Measurements from ENCODE around the gene THEMIS2.

Gene THEMIS2

DNA sequence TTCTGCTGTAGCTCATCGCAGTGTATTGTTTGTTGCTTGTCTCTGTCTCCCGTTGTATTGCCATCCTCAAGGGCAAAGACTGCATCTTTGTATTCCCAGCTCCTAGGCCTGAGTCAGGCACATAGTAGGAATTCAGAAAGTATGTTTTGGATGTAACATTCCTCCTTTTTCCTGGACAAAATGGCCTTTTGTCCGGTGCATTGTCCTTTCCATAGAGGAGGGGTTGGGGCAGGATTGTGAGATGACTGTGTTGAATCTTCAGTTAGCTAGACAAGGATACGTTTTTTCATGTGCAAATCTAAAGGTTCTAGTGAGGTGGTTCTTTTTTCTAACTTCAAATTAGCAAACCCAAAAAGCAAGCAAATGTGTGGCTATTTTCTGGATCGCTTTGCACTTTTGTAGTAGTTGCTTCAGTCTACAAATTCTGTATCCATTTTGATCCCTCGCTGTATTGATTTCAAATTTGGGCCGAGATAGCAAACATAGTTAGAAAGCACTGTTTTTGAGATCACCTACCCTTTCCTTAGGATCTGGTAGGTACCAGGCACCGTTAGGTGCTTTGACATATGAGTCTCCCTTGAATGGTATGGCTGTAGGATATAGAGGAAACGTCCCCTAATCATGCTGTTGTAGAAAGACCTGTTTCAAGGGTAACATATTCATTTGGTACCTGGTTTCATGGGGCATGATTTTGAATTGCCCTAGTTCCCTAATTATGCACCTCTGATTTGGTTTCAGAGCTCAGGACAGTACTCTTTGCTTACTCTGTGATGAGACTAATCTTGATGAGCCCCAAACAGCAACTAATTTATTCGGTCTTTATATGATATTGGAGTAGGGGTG is 40.6 kb upstream of the THEMIS2 start:
- Histone ChIP-seq H3K27ac (peak overlapping the region; percentile 89), H3K27me3 (replicated peaks) (no peaks in the 10 kb centered on the region), H3K4me3 (ENCODE audit: low read depth, low read length) (peak overlapping the region; percentile 90), H3K36me3 (replicated peaks) (peaks cover 23% of the 10 kb centered on the region)
- in situ Hi-C loops (cut with HindIII; ENCODE audit: low pct_ligation_motif_present, low sequenced_read_pairs), result no loop called here
- TF ChIP-seq, protein P1, sequence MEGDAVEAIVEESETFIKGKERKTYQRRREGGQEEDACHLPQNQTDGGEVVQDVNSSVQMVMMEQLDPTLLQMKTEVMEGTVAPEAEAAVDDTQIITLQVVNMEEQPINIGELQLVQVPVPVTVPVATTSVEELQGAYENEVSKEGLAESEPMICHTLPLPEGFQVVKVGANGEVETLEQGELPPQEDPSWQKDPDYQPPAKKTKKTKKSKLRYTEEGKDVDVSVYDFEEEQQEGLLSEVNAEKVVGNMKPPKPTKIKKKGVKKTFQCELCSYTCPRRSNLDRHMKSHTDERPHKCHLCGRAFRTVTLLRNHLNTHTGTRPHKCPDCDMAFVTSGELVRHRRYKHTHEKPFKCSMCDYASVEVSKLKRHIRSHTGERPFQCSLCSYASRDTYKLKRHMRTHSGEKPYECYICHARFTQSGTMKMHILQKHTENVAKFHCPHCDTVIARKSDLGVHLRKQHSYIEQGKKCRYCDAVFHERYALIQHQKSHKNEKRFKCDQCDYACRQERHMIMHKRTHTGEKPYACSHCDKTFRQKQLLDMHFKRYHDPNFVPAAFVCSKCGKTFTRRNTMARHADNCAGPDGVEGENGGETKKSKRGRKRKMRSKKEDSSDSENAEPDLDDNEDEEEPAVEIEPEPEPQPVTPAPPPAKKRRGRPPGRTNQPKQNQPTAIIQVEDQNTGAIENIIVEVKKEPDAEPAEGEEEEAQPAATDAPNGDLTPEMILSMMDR (IDR thresholded peaks at IDR 0.05; ENCODE audit: low read depth, low read length, missing control alignments), result no peak
- no peak for DNase-seq

DNA sequence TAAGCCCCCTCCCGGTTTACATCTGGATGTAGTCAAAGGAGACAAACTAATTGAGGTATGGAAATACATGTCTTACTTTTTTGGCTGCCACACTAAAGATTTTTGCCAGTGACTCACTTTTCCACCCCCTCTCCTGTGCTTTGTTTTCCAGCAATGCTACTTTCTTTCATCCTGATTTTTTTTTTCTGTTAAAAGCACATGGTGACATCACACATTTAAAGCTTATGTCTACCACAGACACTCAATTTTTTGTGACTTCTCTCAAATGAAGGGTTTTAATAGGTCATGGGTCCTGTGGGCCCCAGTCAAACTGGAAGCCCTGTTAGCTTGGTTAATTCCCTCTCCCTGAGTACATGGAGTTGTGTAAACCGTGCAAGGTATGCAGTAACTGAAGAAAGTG is 39.6 kb upstream of the THEMIS2 start:
- H3K36me3 ChIP-seq (replicated peaks), result peaks cover 28% of the 10 kb centered on the region
- in situ Hi-C loops (cut with HindIII; ENCODE audit: low pct_ligation_motif_present, low sequenced_read_pairs), result no loop called here
- peak overlapping the region; percentile 14 for H3K27ac ChIP-seq
- TF ChIP-seq, protein P1 (IDR thresholded peaks at IDR 0.05; ENCODE audit: low read depth, low read length, missing control alignments), result no peak
- H3K27me3 ChIP-seq (replicated peaks), result no peaks in the 10 kb centered on the region
- H3K4me3 ChIP-seq (ENCODE audit: low read depth, low read length), result no peak overlapping the region
- DNase-seq, result peak; percentile 31

DNA sequence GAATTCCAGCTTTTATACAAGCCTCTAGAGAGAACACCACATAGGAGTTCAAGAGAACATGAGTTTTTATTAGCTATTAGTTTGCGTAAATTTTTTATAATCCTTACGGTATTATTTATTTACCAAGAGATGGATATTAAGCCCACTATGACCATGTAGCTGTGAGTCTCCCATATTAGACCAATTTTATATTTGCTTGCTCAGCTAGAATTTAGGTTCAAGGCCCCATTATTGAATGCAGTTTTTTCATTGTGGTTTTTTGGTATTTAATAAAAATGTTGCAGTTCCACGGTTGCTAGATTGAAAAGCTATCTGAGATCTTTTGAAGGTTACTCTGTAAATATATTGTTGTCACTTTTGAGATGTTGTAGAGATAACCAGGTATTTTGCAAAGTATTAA is 38.9 kb upstream of the THEMIS2 start:
- TF ChIP-seq, protein P1 (IDR thresholded peaks at IDR 0.05; ENCODE audit: low read depth, low read length, missing control alignments), result no peak
- H3K27me3 ChIP-seq (replicated peaks), result no peaks in the 10 kb centered on the region
- no peak overlapping the region for H3K27ac ChIP-seq
- no peak for DNase-seq
- H3K4me3 ChIP-seq (ENCODE audit: low read depth, low read length), result no peak overlapping the region
- peaks cover 28% of the 10 kb centered on the region for H3K36me3 ChIP-seq (replicated peaks)
- in situ Hi-C loops (cut with HindIII; ENCODE audit: low pct_ligation_motif_present, low sequenced_read_pairs), result no loop called here

DNA sequence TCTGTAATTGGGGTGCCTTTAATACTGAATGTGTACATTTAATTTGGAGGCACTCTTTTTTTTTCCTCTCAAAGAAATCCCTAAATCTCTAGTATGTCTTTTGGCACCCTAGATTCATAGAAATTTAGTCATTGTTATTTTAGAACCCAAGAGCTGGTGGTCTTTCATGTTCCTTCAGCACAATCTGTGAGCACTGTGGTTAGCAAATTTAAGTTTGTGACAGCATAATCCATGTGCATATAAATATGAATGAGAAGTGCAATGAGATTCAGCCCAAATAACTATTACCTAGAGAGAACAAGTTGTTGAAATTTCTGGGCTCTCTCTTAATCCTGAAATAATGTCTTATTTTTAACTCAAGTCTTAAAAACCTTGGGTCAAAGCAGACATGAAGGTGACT is 37.3 kb upstream of the THEMIS2 start:
- TF ChIP-seq, protein P1 (IDR thresholded peaks at IDR 0.05; ENCODE audit: low read depth, low read length, missing control alignments), result no peak
- Histone ChIP-seq H3K36me3 (replicated peaks) (peaks cover 39% of the 10 kb centered on the region), H3K27me3 (replicated peaks) (no peaks in the 10 kb centered on the region), H3K4me3 (ENCODE audit: low read depth, low read length) (no peak overlapping the region), H3K27ac (no peak overlapping the region)
- in situ Hi-C loops (cut with HindIII; ENCODE audit: low pct_ligation_motif_present, low sequenced_read_pairs), result no loop called here
- no peak for DNase-seq

DNA sequence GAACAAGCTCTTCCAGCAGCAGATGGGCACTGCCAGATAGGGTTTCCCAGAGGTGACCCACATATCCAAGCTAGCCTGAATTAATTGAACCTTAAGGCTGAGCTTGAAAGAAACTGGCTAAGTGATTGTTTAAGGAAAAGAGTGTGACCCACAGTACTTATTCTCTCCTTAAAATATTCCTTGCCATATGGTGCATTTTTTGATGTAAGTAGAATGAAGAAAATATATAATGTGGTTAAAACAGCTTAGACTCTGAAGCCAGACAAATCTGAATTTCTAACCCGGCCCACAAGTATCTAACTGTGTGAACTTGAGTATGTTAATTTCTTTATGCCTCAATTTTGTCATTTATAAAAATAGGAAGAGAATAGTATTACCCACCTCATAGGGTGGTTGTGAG is 36.8 kb upstream of the THEMIS2 start:
- TF ChIP-seq, protein P1 (IDR thresholded peaks at IDR 0.05; ENCODE audit: low read depth, low read length, missing control alignments), result no peak
- Histone ChIP-seq H3K27me3 (replicated peaks) (no peaks in the 10 kb centered on the region), H3K36me3 (replicated peaks) (peaks cover 44% of the 10 kb centered on the region), H3K27ac (no peak overlapping the region), H3K4me3 (ENCODE audit: low read depth, low read length) (no peak overlapping the region)
- in situ Hi-C loops (cut with HindIII; ENCODE audit: low pct_ligation_motif_present, low sequenced_read_pairs), result no loop called here
- DNase-seq, result no peak

Data from brain microvascular endothelial cell (primary cell).